NK-92 (cell line): Measurements from ENCODE around the gene ABCB4.

ENCODE experiments used
- DNase-seq: peaks from one replicate; lab custom pipeline; 2025; ENCODE audit not compliant: unreplicated experiment; lab: John Stamatoyannopoulos, UW

The ABCB4 gene

DNA sequence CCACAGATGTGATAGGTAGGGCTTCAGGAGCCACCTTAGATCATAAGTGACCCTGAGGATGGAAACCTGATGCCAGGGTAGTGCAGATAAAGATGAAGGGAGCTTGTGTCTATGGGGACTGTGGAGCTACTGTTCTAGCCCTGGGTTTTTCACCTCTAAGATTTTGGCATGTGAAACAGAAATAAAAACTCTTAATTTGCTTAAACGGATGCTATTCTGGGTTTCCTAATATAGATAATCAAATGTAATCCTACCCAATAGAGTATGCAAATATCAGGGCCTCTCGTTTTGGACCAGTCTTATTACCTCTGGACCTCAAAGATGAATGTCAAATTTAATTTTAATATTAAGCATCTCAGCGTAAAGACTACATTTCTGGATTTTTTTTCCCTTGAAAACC is 49.3 kb downstream of the ABCB4 start:
- DNase-seq = no peak

DNA sequence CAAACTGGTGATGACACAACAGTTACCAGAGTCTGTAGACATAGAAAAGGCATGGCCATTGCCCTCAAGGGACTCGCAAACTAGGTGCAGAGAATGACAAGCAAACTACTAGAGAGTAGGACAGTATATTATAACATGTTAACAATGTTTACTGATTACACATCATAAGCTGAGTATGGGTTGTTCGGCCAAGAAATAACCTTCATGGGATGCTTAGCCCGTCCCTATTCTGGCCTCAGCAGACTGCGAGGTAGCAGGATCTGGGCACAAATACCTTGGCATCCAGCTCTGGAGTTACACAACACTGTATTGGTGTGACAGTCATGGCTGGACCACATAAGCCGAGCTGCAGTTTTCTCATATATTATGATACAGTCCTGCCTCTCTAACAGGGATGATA is 51.4 kb downstream of the ABCB4 start:
- DNase-seq = no peak

GRCh38 chr7:87420173-87420572 is 55.3 kb downstream of the ABCB4 start:
- DNase-seq = no peak

DNA sequence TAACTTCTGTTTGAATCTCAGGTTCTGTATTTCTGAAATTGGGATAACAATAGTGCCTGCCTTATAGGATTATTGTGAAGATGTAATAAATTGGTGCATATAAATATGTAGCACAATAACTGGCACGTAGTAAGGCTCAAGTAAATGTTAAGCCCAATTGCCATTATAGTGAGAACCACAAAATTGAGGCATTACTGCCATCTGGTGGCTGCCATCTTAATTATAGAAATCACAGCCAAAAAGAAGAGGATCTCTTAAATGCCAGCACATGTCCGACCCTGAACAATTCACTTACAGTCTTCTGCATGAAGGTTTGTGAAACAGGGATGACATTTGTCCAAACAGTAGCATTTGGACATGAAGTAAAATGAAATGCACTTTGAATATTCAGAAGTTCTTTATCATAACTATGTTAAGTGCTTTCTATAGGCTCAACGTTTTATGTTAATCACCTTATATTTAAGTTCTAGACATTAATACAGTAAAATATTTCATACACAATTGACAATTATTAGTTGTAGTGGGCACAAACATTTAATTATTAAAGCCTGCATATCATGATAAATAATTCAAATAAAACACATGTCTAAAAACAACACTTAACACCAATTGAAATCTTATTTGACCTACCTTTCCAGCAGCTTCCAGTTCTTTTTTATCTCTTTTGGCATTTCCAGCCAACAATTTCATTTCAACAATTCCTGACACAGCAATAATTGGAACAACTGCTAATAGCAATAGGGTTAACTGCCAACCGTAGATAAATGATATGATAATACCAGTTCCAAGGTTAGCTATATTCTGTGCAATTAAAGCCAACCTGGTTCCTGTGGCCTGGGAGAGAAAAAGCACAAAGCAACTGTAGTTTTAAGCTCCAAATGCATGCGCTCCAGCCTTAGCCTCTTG is 58.5 kb downstream of the ABCB4 start:
- DNase-seq = no peak

- no peak for DNase-seq
Observed at GRCh38 chr7:87414794-87415188, 60.7 kb downstream of the ABCB4 start.

GRCh38 chr7:87413951-87414793 is 61.3 kb downstream of the ABCB4 start:
- no peak for DNase-seq

- DNase-seq = no peak
Observed at GRCh38 chr7:87413029-87413428, 62.5 kb downstream of the ABCB4 start.

DNA sequence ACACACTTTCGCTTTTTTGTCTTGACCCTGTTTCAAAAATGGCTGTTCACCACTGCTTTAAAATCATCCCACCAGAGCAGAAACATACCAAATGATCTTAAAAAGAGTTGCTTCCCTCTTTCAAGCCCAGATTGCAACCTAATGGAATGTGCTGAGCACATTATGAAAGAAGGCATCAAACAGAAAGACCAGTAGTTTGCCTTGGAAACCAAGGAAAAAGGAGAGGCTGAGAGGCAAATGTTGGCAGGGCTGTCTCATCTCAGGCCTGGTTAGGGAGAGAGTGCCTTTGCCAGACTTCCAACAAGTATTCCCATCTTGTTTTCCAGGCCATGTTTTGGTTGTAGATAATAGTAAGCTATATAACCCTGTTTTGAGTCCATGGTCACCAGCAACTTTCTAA is 64.3 kb downstream of the ABCB4 start:
- no peak for DNase-seq

DNA sequence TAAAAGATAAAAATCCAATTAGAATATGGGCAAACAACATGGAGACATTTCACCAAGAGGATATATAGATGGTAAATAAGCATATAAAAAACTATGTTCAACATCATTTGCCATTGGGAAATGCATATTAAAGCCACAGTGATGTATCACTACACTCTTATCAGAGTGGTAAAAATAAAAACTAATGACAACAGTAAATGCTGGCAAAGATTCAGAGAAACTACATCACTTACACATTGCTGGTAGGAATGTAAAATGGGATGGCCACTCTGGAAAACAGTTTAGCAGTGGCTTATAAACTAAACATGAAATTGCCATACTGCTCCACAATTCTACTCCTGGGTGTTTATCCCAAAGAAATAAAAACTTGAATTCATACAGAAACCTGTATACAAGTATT is 70.8 kb downstream of the ABCB4 start:
- DNase-seq = no peak

- DNase-seq = no peak
Observed at GRCh38 chr7:87398446-87398845, 77.0 kb downstream of the ABCB4 start.

GRCh38 chr7:87395442-87396020 is 79.9 kb downstream of the ABCB4 start:
- no peak for DNase-seq

- no peak for DNase-seq
Observed at GRCh38 chr7:87391020-87391701, 84.3 kb downstream of the ABCB4 start.

- no peak for DNase-seq
Observed at GRCh38 chr7:87380905-87381304, 94.6 kb downstream of the ABCB4 start.

DNA sequence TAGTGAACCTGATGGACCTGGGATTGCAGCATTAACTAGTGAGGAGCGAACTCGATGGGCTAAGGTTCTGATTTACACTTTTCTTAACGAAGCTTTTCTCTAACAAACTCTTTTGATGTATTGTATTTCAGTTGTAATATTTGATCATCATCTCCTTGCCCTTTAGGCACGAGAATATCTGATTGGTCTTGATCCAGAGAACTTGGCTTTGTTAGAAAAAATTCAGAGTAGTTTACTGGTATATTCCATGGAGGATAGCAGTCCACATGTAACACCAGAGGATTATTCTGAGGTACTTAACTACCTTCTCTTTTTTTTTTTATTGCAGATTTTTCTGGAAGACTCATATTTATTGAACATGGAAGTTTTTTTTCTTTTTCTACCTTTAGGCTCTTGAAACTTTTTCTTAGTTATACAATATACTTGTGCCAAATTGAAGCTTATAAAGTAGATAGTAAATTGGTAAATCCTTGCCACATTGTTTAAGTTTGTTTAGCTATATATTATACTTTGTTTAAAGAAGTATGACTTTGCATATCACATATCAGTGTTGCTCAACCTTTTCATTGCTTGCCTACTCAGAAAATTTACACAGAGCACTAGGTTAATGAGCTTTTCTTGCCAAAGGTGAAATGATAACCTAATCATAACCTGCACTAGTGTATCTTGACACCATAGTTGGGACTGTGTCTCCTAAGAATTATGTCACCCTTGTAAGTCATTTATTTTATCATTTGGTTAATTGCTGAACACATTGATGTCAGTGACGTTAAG is 99.6 kb downstream of the ABCB4 start:
- DNase-seq = no peak

DNA sequence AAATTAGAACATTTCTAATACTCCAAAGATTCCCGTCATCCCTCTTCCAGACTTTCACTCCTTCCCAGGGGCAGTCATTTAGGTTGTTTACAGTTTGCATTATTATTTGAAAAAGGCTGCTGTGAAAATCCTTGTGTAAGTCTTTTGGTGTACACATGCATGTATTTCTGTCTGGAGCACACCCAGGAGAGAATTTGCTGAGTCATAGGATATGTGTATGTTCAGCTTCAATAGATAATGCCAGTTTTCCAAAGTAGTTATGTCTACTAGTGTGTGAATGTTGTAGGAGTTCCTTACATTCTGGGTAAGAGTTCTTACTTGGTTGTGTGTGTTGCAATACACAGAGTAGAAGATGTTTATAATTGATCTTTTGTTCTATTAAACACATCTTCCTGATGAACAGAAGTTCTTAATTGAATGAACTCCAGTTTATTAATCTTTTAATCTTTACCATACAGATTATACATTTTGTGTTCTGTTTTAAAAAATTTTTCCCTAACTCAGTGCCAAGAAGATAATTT is 104.8 kb downstream of the ABCB4 start:
- DNase-seq = no peak

DNA sequence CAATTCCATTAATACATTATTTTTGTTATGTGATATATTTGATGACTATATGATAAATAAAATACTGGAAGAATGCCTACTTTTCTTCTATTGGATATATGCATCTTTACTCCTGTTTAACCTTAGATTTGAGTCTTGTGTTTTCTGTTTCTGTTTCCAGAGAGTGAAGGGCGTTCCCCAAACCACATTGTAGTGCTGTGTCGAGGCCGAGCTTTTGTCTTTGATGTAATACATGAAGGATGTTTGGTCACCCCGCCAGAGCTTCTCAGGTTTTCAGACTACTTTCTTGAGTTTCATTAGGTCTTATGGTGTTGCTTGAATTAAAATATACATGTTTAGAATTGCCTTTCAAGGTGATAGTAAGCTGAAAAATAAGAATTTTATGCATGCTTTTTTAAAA is 106.3 kb downstream of the ABCB4 start:
- DNase-seq = no peak

DNA sequence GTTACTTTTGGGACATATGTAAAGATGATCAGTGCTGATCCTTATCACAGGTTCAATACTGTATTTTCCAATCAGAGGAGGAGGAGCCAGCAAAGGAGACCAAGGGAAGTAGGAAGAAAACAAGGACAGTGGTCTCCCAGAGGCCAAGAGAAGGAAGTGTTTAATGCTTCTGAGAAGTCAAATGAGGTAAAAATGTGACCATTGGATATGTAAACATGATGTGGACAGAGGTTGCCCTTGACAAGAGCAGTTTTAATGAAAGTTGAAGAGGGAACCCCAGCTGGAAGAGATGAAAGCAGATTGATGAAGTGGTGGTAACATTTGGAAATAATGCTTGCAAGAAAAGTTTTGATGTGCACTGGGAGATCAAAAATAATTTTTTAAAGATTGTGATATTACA is 111.2 kb downstream of the ABCB4 start:
- DNase-seq = no peak

DNA sequence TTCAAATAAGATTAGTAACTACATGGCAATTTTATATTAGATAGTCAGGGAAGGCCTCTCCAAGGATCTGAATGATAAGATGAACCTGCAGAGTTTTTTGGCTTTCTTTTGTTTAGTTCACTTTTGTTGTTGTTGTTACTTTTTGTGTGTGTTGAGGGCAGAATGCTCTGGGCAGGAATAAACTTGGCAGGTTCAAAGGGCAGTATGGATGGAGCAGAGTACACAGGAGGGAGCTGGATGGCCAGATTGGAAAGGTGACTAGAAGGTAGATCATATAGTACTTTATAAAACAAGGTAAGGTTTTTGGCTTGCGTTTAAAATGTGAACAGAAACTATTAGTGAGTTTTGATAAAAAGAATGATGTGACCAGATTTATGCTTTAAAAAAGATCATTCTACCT is 112.1 kb downstream of the ABCB4 start:
- no peak for DNase-seq

- DNase-seq = no peak
Observed at GRCh38 chr7:87361320-87361719, 114.2 kb downstream of the ABCB4 start.

- DNase-seq = no peak
Observed at GRCh38 chr7:87359366-87359765, 116.1 kb downstream of the ABCB4 start.
